Liver (tissue), 9 donors: ENCODE measurements around the gene KCNQ1. TPM values are rescaled to one million over a fixed set of nuclear protein-coding genes. Genes with fewer than 3 reads are reported as not detected.

Source experiments
- DNase-seq: peaks from one replicate; pipeline ENCODE4 v3.0.0-alpha.2; 2017; ENCODE audit warnings: low spot score
- H3K27ac ChIP-seq, 2 donors: one replicate each; pipeline ENCODE4 v1.7.0; 2013; ENCODE audit warnings: inconsistent platforms in 2 of 2, low read length in 2 of 2, control low read depth in 1 of 2, low read depth in 1 of 2, mild to moderate bottlenecking in 1 of 2
- H3K27me3 ChIP-seq, 4 donors: one replicate each; pipeline versions ENCODE4 v1.6.1 to v1.7.0; 2013; ENCODE audit warnings: low read length in 3 of 4, inconsistent platforms in 1 of 4, mild to moderate bottlenecking in 1 of 4, moderate library complexity in 1 of 4; ENCODE audit not compliant: control insufficient read depth in 4 of 4, insufficient read depth in 4 of 4
- H3K36me3 ChIP-seq, 4 donors: one replicate each; pipeline versions ENCODE4 v1.6.1 to v1.7.0; 2013; ENCODE audit warnings: low read length in 3 of 4, mild to moderate bottlenecking in 3 of 4, low read depth in 1 of 4, moderate library complexity in 1 of 4; ENCODE audit not compliant: control insufficient read depth in 4 of 4, insufficient read depth in 3 of 4
- H3K4me1 ChIP-seq, 4 donors: one replicate each; pipeline versions ENCODE4 v1.6.1 to v1.7.0; 2013; ENCODE audit warnings: low read length in 3 of 4, mild to moderate bottlenecking in 3 of 4, moderate library complexity in 1 of 4; ENCODE audit not compliant: control insufficient read depth in 4 of 4, insufficient read depth in 4 of 4
- H3K4me3 ChIP-seq, 3 donors: one replicate each; pipeline versions ENCODE4 v1.6.1 to v1.7.0; 2013; ENCODE audit warnings: low read length in 3 of 3, control low read depth in 1 of 3, low read depth in 1 of 3, mild to moderate bottlenecking in 1 of 3
- H3K9ac ChIP-seq, 2 donors: one replicate each; pipeline ENCODE4 v1.7.0; 2013; ENCODE audit warnings: low read length in 2 of 2, mild to moderate bottlenecking in 2 of 2, moderate library complexity in 2 of 2, control low read depth in 1 of 2, low read depth in 1 of 2
- H3K9me3 ChIP-seq, 4 donors: one replicate each; pipeline versions ENCODE4 v1.6.1 to v1.7.0; 2013; ENCODE audit warnings: low read length in 3 of 4; ENCODE audit not compliant: control insufficient read depth in 4 of 4
- ATF3 ChIP-seq: IDR thresholded peaks from 2 replicates; pipeline ENCODE4 v1.6.1; 2016; ENCODE audit warnings: antibody characterized with exemption
- CTCF ChIP-seq: fragments of 150-350 bp; IDR thresholded peaks from 2 replicates; pipeline ENCODE4 v1.5.1; 2017; ENCODE audit warnings: improper control_type of control experiment, low read depth, low read length; ENCODE audit not compliant: missing input control
- EGR1 ChIP-seq, 2 donors: IDR thresholded peaks; 2 replicates each; pipeline ENCODE4 v1.6.1; 2016 to 2018; ENCODE audit warnings: antibody characterized with exemption in 2 of 2, low read depth in 2 of 2
- FOXA1 ChIP-seq: IDR thresholded peaks from 2 replicates; pipeline ENCODE4 v1.6.1; 2016; ENCODE audit warnings: antibody characterized with exemption
- FOXA2 ChIP-seq: IDR thresholded peaks from 2 replicates; pipeline ENCODE4 v1.6.1; 2016; ENCODE audit warnings: antibody characterized with exemption
- GABPA ChIP-seq, 2 donors: IDR thresholded peaks in 1 of 2; conservative IDR thresholded peaks in 1 of 2; 2 replicates each; pipeline ENCODE4 v1.6.1; 2016; ENCODE audit warnings: antibody characterized with exemption in 2 of 2, mild to moderate bottlenecking in 1 of 2, moderate library complexity in 1 of 2
- HNF4A ChIP-seq, 2 donors: conservative IDR thresholded peaks; 2 replicates each; pipeline ENCODE4 v1.6.1; 2016; ENCODE audit warnings: antibody characterized with exemption in 2 of 2, mild to moderate bottlenecking in 2 of 2
- HNF4G ChIP-seq: IDR thresholded peaks from 2 replicates; pipeline ENCODE4 v1.6.1; 2016; ENCODE audit warnings: antibody characterized with exemption
- JUND ChIP-seq, 2 donors: IDR thresholded peaks; 2 replicates each; pipeline ENCODE4 v1.6.1; 2016; ENCODE audit warnings: antibody characterized with exemption in 2 of 2
- NR2F2 ChIP-seq: IDR thresholded peaks from 2 replicates; pipeline ENCODE4 v1.6.1; 2016; ENCODE audit warnings: antibody characterized with exemption
- RAD21 ChIP-seq, 2 donors: IDR thresholded peaks; 2 replicates each; pipeline ENCODE4 v1.6.1; 2016; ENCODE audit warnings: antibody characterized with exemption in 2 of 2, mild to moderate bottlenecking in 2 of 2
- RXRA ChIP-seq, 2 donors: IDR thresholded peaks; 2 replicates each; pipeline ENCODE4 v1.6.1; 2017 to 2018; ENCODE audit warnings: antibody characterized with exemption in 2 of 2, mild to moderate bottlenecking in 1 of 2
- SP1 ChIP-seq: IDR thresholded peaks from 2 replicates; pipeline ENCODE4 v1.6.1; 2018; ENCODE audit warnings: antibody characterized with exemption, mild to moderate bottlenecking
- TAF1 ChIP-seq: conservative IDR thresholded peaks from 2 replicates; pipeline ENCODE4 v1.6.1; 2016; ENCODE audit warnings: antibody characterized with exemption, mild to moderate bottlenecking
- YY1 ChIP-seq: IDR thresholded peaks from 2 replicates; pipeline ENCODE4 v1.6.1; 2016; ENCODE audit warnings: antibody characterized with exemption, mild to moderate bottlenecking
- ZBTB33 ChIP-seq: IDR thresholded peaks from 2 replicates; pipeline ENCODE4 v1.6.1; 2016; ENCODE audit warnings: antibody characterized with exemption
- WGBS: extraction: QIAGEN DNeasy Blood & Tissue Kit; methylation state at CpG from one replicate; pipeline ENCODE4 v1.1.7; 2013; 5-methylcytosine and 5-hydroxymethylcytosine counted together
- polyA plus RNA-seq, 2 donors: library from polyadenylated mRNA; stranded (reverse) in 1 of 2; unstranded in 1 of 2; fragments of 200-250 nt in 1 of 2; fragments of >200 nt in 1 of 2; fragmentation: Nextera tagmentation in 1 of 2; extraction: Ambion mirVana in 1 of 2; gene quantifications; one replicate each; pipeline versions ENCODE4 v1.2.1 to v1.2.3, GENCODE V29; 2013 to 2015
- total RNA-seq, 2 donors: library from RNA; depleted of rRNA; stranded (reverse); fragments of >200 nt; gene quantifications; one replicate each; pipeline ENCODE4 v1.2.3, GENCODE V29; 2014
- TF ChIP-seq, protein P1 (sequence below): IDR thresholded peaks from 2 replicates; pipeline ENCODE4 v1.6.1; 2016; ENCODE audit warnings: antibody characterized with exemption
- TF ChIP-seq, protein P2 (sequence below): IDR thresholded peaks from 2 replicates; pipeline ENCODE4 v1.6.1; 2016; ENCODE audit warnings: antibody characterized with exemption, mild to moderate bottlenecking
- donor health status: healthy.
- donor health status: healthy.
- donor health status: healthy.
- donor health status: healthy.
- donor health status: healthy.

Gene KCNQ1
- total and polyA plus RNA-seq, 4 donors, result 0.31 to 2.2 (median 1.5) TPM

- no peaks in the 10 kb centered on the region for H3K27me3 ChIP-seq
- no peak overlapping the region for H3K4me3 ChIP-seq
- H3K27ac ChIP-seq, result no peak overlapping the region
- no peak overlapping the region for H3K9ac ChIP-seq
- TF ChIP-seq YY1 (no peak), ATF3 (no peak)
- no peaks in the 10 kb centered on the region for H3K36me3 ChIP-seq
- 74% methylated on average over 36 of the region's 36 CpGs for WGBS
- peaks cover 0 to 16% (median 0%) of the 10 kb centered on the region in 4 donors for H3K4me1 ChIP-seq
- no peaks in the 10 kb centered on the region for H3K9me3 ChIP-seq
- no peak for DNase-seq
Observed at GRCh38 chr11:2549876-2550605, 105.2 kb downstream of the KCNQ1 start.

DNA sequence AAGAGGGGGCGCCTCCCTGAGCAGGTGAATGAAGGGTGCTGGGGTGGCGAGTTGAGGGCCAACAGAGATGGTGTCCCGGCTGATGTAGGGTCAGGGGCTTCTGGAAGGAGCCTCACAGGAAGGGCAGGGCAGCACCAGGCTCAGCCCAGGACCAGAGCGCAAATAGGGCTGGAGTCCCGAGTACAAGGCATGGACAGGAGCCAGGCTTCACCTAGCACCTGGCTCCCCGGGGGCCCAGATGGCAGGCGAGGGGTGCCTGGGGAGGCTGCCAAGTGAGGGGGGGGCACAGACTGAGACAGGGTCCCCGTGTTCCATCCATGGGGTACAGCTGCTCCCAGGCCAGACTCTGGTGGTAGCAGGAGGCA lies 105.8 kb downstream of the KCNQ1 start:
- no peak for DNase-seq
- Histone ChIP-seq H3K27me3 (no peaks in the 10 kb centered on the region), H3K36me3 (no peaks in the 10 kb centered on the region), H3K4me1 (peaks cover 0 to 16% (median 0%) of the 10 kb centered on the region in 4 donors), H3K4me3 (no peak overlapping the region), H3K27ac (no peak overlapping the region), H3K9ac (no peak overlapping the region), H3K9me3 (no peaks in the 10 kb centered on the region)
- WGBS, result 87% methylated on average over 8 of the region's 8 CpGs
- no peak for TF ChIP-seq ATF3
- TF ChIP-seq GABPA (IDR thresholded peaks at IDR 0.05 in 1 of 2, conservative IDR thresholded peaks at IDR 0.05 in 1 of 2), result no peak
- TF ChIP-seq FOXA2, result no peak
- TF ChIP-seq, protein P1, sequence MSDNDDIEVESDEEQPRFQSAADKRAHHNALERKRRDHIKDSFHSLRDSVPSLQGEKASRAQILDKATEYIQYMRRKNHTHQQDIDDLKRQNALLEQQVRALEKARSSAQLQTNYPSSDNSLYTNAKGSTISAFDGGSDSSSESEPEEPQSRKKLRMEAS, result no peak

- Histone ChIP-seq H3K4me1 (peaks cover 0 to 16% (median 0%) of the 10 kb centered on the region in 4 donors), H3K27me3 (no peaks in the 10 kb centered on the region), H3K36me3 (no peaks in the 10 kb centered on the region), H3K4me3 (no peak overlapping the region), H3K9ac (no peak overlapping the region), H3K27ac (no peak overlapping the region), H3K9me3 (no peaks in the 10 kb centered on the region)
- DNase-seq, result no peak
- TF ChIP-seq EGR1 (IDR thresholded peaks at IDR 0.05; ENCODE audit: low read depth in 2 of 2) (no peak), GABPA (IDR thresholded peaks at IDR 0.05 in 1 of 2, conservative IDR thresholded peaks at IDR 0.05 in 1 of 2) (no peak), NR2F2 (no peak), FOXA1 (no peak), ZBTB33 (no peak), TAF1 (no peak), ATF3 (no peak), JUND (IDR thresholded peaks at IDR 0.05) (no peak), FOXA2 (no peak), HNF4A (conservative IDR thresholded peaks at IDR 0.05) (no peak), CTCF (no peak), RXRA (IDR thresholded peaks at IDR 0.05) (no peak), HNF4G (no peak), SP1 (no peak), RAD21 (IDR thresholded peaks at IDR 0.05) (no peak)
- TF ChIP-seq, protein P1, result no peak
- TF ChIP-seq, protein P2, sequence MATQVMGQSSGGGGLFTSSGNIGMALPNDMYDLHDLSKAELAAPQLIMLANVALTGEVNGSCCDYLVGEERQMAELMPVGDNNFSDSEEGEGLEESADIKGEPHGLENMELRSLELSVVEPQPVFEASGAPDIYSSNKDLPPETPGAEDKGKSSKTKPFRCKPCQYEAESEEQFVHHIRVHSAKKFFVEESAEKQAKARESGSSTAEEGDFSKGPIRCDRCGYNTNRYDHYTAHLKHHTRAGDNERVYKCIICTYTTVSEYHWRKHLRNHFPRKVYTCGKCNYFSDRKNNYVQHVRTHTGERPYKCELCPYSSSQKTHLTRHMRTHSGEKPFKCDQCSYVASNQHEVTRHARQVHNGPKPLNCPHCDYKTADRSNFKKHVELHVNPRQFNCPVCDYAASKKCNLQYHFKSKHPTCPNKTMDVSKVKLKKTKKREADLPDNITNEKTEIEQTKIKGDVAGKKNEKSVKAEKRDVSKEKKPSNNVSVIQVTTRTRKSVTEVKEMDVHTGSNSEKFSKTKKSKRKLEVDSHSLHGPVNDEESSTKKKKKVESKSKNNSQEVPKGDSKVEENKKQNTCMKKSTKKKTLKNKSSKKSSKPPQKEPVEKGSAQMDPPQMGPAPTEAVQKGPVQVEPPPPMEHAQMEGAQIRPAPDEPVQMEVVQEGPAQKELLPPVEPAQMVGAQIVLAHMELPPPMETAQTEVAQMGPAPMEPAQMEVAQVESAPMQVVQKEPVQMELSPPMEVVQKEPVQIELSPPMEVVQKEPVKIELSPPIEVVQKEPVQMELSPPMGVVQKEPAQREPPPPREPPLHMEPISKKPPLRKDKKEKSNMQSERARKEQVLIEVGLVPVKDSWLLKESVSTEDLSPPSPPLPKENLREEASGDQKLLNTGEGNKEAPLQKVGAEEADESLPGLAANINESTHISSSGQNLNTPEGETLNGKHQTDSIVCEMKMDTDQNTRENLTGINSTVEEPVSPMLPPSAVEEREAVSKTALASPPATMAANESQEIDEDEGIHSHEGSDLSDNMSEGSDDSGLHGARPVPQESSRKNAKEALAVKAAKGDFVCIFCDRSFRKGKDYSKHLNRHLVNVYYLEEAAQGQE, result no peak
- WGBS, result 91% methylated on average over 12 of the region's 12 CpGs
Observed at GRCh38 chr11:2551131-2551530, 106.3 kb downstream of the KCNQ1 start.
